GM12878 (cell line): ENCODE results near the gene DCTPP1. TPM values are rescaled to one million over a fixed set of nuclear protein-coding genes. Genes with fewer than 3 reads are reported as not detected.
A peak's percentile ranks its signal among the peaks of the same experiment; 100 is the strongest.

Experiments used
- ATAC-seq: fragments of 200-7000 bp; cut with Tn5 transposase; 3 replicates; pipeline ENCODE4 v1.9.1; 2020; ENCODE audit warnings: mild to moderate bottlenecking, moderate library complexity
- BruUV-seq: library from RNA; stranded (reverse); fragments of 400-500 nt; replicated peaks from 2 replicates; lab custom pipeline; 2021; lab: Mats Ljungman, UMichigan
- CTCF ChIA-PET: fragments of 300-600 bp; sonication (Branson Sonifier 250); formaldehyde crosslinking; extraction: SDS; loops from one replicate; lab custom pipeline; 2021; ENCODE audit warnings: inconsistent platforms; lab: Yijun Ruan, JAX
- POLR2A ChIA-PET: fragments of 350-600 bp; formaldehyde crosslinking; extraction: SDS; loops from one replicate; lab custom pipeline; 2021; ENCODE audit warnings: inconsistent platforms; lab: Charles Lee
- RAD21 ChIA-PET: fragments of 300-600 bp; sonication (Branson Sonifier 250); formaldehyde crosslinking; loops from one replicate; lab custom pipeline; 2023; ENCODE audit warnings: antibody characterized with exemption; ENCODE audit not compliant: unreplicated experiment; lab: Charles Lee
- SMC1A ChIA-PET: fragments of 300-600 bp; sonication (Branson Sonifier 250); formaldehyde crosslinking; loops from one replicate; lab custom pipeline; 2023; ENCODE audit not compliant: unreplicated experiment, uncharacterized antibody; lab: Charles Lee
- DNase-seq: peaks from one replicate; pipeline ENCODE4 v3.0.0-alpha.2; 2011; ENCODE audit warnings: low read depth, low spot score
- FAIRE-seq: peaks from 3 replicates; lab custom pipeline; 2011; peaks lifted over from hg19 to GRCh38; lab: Jason Lieb, UNC
- H2AFZ ChIP-seq: 2 replicates; pipeline ENCODE4 v1.6.0; 2011; ENCODE audit warnings: low read depth, low read length, control low read depth; ENCODE audit not compliant: control insufficient read depth
- H3K27ac ChIP-seq: 2 replicates; pipeline ENCODE4 v1.5.1; 2011; ENCODE audit warnings: control low read depth; ENCODE audit not compliant: control insufficient read depth, insufficient read depth
- H3K27me3 ChIP-seq, 2 experiments: replicated peaks in 1 of 2; 2 replicates each; pipeline versions ENCODE4 v1.6.0 to v1.6.1; 2011; ENCODE audit warnings: low read length in 1 of 2; ENCODE audit not compliant: control insufficient read depth in 2 of 2, insufficient read depth in 2 of 2
- H3K36me3 ChIP-seq, 2 experiments: 2 replicates each; pipeline ENCODE4 v1.5.1; 2011; ENCODE audit warnings: low read length in 1 of 2; ENCODE audit not compliant: control insufficient read depth in 2 of 2, insufficient read depth in 2 of 2
- H3K4me1 ChIP-seq: 2 replicates; pipeline ENCODE4 v1.6.1; 2011; ENCODE audit warnings: mild to moderate bottlenecking, low read length, moderate library complexity, mixed read lengths; ENCODE audit not compliant: control insufficient read depth, insufficient read depth
- H3K4me2 ChIP-seq: 2 replicates; pipeline ENCODE4 v1.6.0; 2011; ENCODE audit warnings: control low read depth; ENCODE audit not compliant: control insufficient read depth, insufficient read depth
- H3K4me3 ChIP-seq: fragments of 200-600 bp; sonication (generic); 2 replicates; pipeline ENCODE4 v1.5.1; 2016
- H3K79me2 ChIP-seq: 2 replicates; pipeline ENCODE4 v1.6.0; 2011; ENCODE audit warnings: low read length; ENCODE audit not compliant: control insufficient read depth, insufficient read depth
- H3K9ac ChIP-seq: 2 replicates; pipeline ENCODE4 v1.8.0; 2011; ENCODE audit warnings: low read length, control low read depth, mixed read lengths; ENCODE audit not compliant: control insufficient read depth, insufficient read depth
- H3K9me3 ChIP-seq: replicated peaks from 3 replicates; pipeline ENCODE4 v1.5.1; 2011; ENCODE audit warnings: mild to moderate bottlenecking, low read length; ENCODE audit not compliant: control insufficient read depth, insufficient read depth
- H4K20me1 ChIP-seq: 2 replicates; pipeline ENCODE4 v1.6.0; 2011; ENCODE audit not compliant: control insufficient read depth, insufficient read depth
- FOS ChIP-seq: IDR thresholded peaks from 3 replicates; pipeline ENCODE4 v1.6.1; 2011; ENCODE audit warnings: borderline replicate concordance; ENCODE audit not compliant: insufficient read length; ENCODE audit errors: extremely low read depth
- HCFC1 ChIP-seq: fragments of 150-350 bp; IDR thresholded peaks from 2 replicates; pipeline ENCODE4 v1.6.1; 2014; ENCODE audit warnings: low read length
- HDAC2 ChIP-seq: fragments of 200-600 bp; sonication (generic); IDR thresholded peaks from 2 replicates; pipeline ENCODE4 v1.6.1; 2017
- LARP7 ChIP-seq: fragments of 450-650 bp; IDR thresholded peaks from 2 replicates; pipeline ENCODE4 v1.6.1; 2017; ENCODE audit warnings: mild to moderate bottlenecking
- MEF2B ChIP-seq: fragments of 450-650 bp; IDR thresholded peaks from 2 replicates; pipeline ENCODE4 v1.6.1; 2018; ENCODE audit warnings: mild to moderate bottlenecking, moderate library complexity; ENCODE audit not compliant: partially characterized antibody, poor library complexity, severe bottlenecking
- POLR2AphosphoS5 ChIP-seq: IDR thresholded peaks from 2 replicates; pipeline ENCODE4 v1.6.1; 2011; ENCODE audit warnings: mild to moderate bottlenecking, low read length, inconsistent platforms
- SIN3A ChIP-seq: IDR thresholded peaks from 2 replicates; pipeline ENCODE4 v1.6.1; 2012; ENCODE audit warnings: low read depth, low read length, improper control_type of control experiment
- SRF ChIP-seq, 2 experiments: IDR thresholded peaks; 2 replicates each; pipeline ENCODE4 v1.6.1; 2011; ENCODE audit warnings: low read depth in 2 of 2, low read length in 2 of 2, mild to moderate bottlenecking in 1 of 2, moderate library complexity in 1 of 2
- YBX1 ChIP-seq: fragments of 450-650 bp; IDR thresholded peaks from 2 replicates; pipeline ENCODE4 v1.6.1; 2016; ENCODE audit warnings: antibody characterized with exemption
- ZNF622 ChIP-seq: fragments of 450-650 bp; IDR thresholded peaks from 2 replicates; pipeline ENCODE4 v1.6.1; 2017; ENCODE audit warnings: mild to moderate bottlenecking, inconsistent platforms
- WGBS: methylation state at CpG from one replicate; pipeline ENCODE4 v1.1.6; 2016; ENCODE audit warnings: low lambda C conversion rate; ENCODE audit not compliant: insufficient replicate concordance, insufficient coverage; ENCODE audit errors: missing lambda C conversion rate; 5-methylcytosine and 5-hydroxymethylcytosine counted together
- in situ Hi-C: fragments of 300-500 bp; cut with MboI; formaldehyde crosslinking; loops from 9 replicates; pipeline ENCODE4 v1.14.3; 2018; ENCODE audit warnings: mixed read lengths
- intact Hi-C: fragments of 100-400 bp; cut with micrococcal nuclease; formaldehyde crosslinking; loops from one replicate; pipeline ENCODE4 v1.14.2; 2022; ENCODE audit not compliant: unreplicated experiment
- polyA plus RNA-seq, 11 experiments: library from polyadenylated mRNA; depleted of rRNA in 4 of 11; unstranded in 6 of 11; stranded (reverse) in 5 of 11; fragments of >200 nt; fragmentation: Nextera tagmentation in 4 of 11; fragmentation: Illumina TruSeq in 1 of 11; extraction: Ambion mirVana in 4 of 11; extraction: Trizol in 1 of 11; gene quantifications; 1 replicate in 1 of 11; 2 replicates in 10 of 11; pipeline versions ENCODE4 v1.2.1 to v1.2.3, GENCODE V29; 2011 to 2016; ENCODE audit warnings: inconsistent platforms in 2 of 11, missing spikeins in 2 of 11, low read depth in 1 of 11
- total RNA-seq, 4 experiments: library from RNA; depleted of rRNA in 3 of 4; stranded (reverse); fragments of >200 nt in 3 of 4; fragmentation: Illumina TruSeq in 1 of 4; extraction: Trizol in 1 of 4; gene quantifications; 2 replicates each; pipeline versions ENCODE4 v1.2.1 to v1.2.3, GENCODE V29; 2013 to 2021
- TF ChIP-seq, protein P1 (sequence below): IDR thresholded peaks from 2 replicates; pipeline ENCODE4 v1.6.1; 2011; ENCODE audit warnings: mild to moderate bottlenecking, low read depth, low read length, moderate library complexity; ENCODE audit not compliant: insufficient replicate concordance
- TF ChIP-seq, protein P2 (sequence below): IDR thresholded peaks from 2 replicates; pipeline ENCODE4 v1.6.1; 2012; ENCODE audit warnings: low read length, inconsistent platforms
- TF ChIP-seq, protein P3 (sequence below): IDR thresholded peaks from 2 replicates; pipeline ENCODE4 v1.6.1; 2011; ENCODE audit warnings: borderline replicate concordance, low read depth, mild to moderate bottlenecking, moderate library complexity, low read length; ENCODE audit not compliant: insufficient read depth, poor library complexity, severe bottlenecking
- TF ChIP-seq, protein P4 (sequence below): fragments of 450-650 bp; IDR thresholded peaks from 2 replicates; pipeline ENCODE4 v1.6.1; 2018; ENCODE audit warnings: mild to moderate bottlenecking, low read depth, moderate library complexity; ENCODE audit not compliant: partially characterized antibody

Gene DCTPP1
- total and polyA plus RNA-seq, 10 of the 15 experiments (the other 5 are each of a cell fraction or from before 2014, with no cell fraction given): 72.1 to 266 (median 157) TPM

DNA sequence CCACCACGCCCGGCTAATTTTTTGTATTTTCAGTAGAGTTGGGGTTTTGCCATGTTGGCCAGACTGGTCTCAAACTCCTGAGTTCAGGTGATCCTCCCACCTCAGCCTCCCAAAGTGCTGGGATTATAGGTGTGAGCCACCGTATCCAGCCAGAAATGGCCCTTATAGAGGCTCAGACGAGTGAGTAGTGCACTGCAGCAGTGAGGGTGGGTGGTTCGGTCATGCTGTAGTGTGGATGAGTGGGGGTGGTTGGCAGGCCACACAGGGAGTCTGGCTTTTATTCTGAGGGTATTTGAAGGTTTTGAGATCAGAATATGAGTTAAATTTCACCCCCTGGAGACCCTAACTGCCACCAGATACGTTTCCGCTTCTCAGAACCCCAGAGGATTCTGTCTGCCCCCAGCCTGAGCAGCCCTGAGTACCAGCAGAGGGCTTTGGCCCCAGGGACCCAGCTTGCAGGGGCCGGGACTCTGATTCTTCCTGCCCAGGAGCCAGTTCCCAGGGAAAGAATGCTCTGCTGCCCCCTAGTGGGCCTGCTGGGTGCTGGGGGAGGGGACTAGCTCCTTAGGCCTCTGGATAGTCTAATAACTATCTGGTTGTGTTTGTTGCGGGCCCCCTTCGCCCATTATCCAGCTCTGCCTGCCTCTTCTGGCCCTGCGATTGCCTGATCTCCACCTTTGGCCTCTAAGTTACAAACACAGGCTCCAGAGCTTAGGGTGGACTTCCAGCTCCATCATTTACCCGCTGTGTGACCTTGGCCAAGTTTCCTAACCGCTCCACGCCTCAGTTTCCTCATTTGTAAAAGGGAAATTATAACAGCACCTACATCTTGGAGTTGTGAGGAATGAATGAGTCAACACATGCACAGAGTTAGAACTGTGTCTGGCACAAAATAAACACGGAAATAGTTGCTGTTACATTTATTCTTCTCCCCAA is 20.4 kb downstream of the DCTPP1 start:
- CTCF ChIA-PET: interaction anchor here (0.5 to 8.1 kb wide), 41 partner anchors 10 to 372 kb away, joined by 3 to 70 read pairs (median 5); partner anchors contain the start of genes CD2BP2, DCTPP1, MYL11 and SEPTIN1
- no peaks in the 10 kb centered on the region for H4K20me1 ChIP-seq
- in situ Hi-C loops: loop anchor here (5.0 kb wide), 1 partner anchor 317 kb away; the partner anchor contains the start of gene TBX6
- TF ChIP-seq SIN3A: no peak
- TF ChIP-seq, protein P1, sequence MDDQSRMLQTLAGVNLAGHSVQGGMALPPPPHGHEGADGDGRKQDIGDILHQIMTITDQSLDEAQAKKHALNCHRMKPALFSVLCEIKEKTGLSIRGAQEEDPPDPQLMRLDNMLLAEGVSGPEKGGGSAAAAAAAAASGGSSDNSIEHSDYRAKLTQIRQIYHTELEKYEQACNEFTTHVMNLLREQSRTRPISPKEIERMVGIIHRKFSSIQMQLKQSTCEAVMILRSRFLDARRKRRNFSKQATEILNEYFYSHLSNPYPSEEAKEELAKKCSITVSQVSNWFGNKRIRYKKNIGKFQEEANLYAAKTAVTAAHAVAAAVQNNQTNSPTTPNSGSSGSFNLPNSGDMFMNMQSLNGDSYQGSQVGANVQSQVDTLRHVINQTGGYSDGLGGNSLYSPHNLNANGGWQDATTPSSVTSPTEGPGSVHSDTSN: no peak
- peak; percentile 69 for TF ChIP-seq MEF2B
- TF ChIP-seq YBX1: no peak
- TF ChIP-seq, protein P2, sequence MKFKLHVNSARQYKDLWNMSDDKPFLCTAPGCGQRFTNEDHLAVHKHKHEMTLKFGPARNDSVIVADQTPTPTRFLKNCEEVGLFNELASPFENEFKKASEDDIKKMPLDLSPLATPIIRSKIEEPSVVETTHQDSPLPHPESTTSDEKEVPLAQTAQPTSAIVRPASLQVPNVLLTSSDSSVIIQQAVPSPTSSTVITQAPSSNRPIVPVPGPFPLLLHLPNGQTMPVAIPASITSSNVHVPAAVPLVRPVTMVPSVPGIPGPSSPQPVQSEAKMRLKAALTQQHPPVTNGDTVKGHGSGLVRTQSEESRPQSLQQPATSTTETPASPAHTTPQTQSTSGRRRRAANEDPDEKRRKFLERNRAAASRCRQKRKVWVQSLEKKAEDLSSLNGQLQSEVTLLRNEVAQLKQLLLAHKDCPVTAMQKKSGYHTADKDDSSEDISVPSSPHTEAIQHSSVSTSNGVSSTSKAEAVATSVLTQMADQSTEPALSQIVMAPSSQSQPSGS: no peak
- TF ChIP-seq SRF (IDR thresholded peaks at IDR 0.05; ENCODE audit: low read depth in 2 of 2, low read length in 2 of 2): no peak
- TF ChIP-seq ZNF622: no peak
- no peak for TF ChIP-seq HDAC2
- TF ChIP-seq, protein P3, sequence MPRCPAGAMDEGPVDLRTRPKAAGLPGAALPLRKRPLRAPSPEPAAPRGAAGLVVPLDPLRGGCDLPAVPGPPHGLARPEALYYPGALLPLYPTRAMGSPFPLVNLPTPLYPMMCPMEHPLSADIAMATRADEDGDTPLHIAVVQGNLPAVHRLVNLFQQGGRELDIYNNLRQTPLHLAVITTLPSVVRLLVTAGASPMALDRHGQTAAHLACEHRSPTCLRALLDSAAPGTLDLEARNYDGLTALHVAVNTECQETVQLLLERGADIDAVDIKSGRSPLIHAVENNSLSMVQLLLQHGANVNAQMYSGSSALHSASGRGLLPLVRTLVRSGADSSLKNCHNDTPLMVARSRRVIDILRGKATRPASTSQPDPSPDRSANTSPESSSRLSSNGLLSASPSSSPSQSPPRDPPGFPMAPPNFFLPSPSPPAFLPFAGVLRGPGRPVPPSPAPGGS: no peak
- TF ChIP-seq HCFC1: no peak
- TF ChIP-seq, protein P4, sequence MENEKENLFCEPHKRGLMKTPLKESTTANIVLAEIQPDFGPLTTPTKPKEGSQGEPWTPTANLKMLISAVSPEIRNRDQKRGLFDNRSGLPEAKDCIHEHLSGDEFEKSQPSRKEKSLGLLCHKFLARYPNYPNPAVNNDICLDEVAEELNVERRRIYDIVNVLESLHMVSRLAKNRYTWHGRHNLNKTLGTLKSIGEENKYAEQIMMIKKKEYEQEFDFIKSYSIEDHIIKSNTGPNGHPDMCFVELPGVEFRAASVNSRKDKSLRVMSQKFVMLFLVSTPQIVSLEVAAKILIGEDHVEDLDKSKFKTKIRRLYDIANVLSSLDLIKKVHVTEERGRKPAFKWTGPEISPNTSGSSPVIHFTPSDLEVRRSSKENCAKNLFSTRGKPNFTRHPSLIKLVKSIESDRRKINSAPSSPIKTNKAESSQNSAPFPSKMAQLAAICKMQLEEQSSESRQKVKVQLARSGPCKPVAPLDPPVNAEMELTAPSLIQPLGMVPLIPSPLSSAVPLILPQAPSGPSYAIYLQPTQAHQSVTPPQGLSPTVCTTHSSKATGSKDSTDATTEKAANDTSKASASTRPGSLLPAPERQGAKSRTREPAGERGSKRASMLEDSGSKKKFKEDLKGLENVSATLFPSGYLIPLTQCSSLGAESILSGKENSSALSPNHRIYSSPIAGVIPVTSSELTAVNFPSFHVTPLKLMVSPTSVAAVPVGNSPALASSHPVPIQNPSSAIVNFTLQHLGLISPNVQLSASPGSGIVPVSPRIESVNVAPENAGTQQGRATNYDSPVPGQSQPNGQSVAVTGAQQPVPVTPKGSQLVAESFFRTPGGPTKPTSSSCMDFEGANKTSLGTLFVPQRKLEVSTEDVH: no peak
- TF ChIP-seq FOS: no peak
- no peak for TF ChIP-seq POLR2AphosphoS5
- TF ChIP-seq LARP7: no peak

More for the DNA sequence above, 20.4 kb downstream of the DCTPP1 start:
- ChIA-PET SMC1A (interaction anchor here (0.5 to 3.8 kb wide), 21 partner anchors 8 to 317 kb away, joined by 3 to 18 read pairs (median 4); partner anchors contain the start of genes DCTPP1, SEPTIN1, TBC1D10B and TBX6), POLR2A (interaction anchor here (0.6 to 2.4 kb wide), 16 partner anchors 9 to 365 kb away, joined by 3 to 12 read pairs (median 4); partner anchors contain the start of genes DCTPP1, SEPTIN1, TBX6 and ZNF48), RAD21 (interaction anchor here (0.7 to 4.4 kb wide), 29 partner anchors 9 to 366 kb away, joined by 3 to 33 read pairs (median 4); partner anchors contain the start of genes CD2BP2, CORO1A, DCTPP1 and FBRS)
- no peaks in the 10 kb centered on the region; the same call in 1 of the 2 replicates for H3K79me2 ChIP-seq
- no peak overlapping the region for H3K4me3 ChIP-seq
- intact Hi-C loops: loop anchor here (5.0 kb wide), 1 partner anchor 317 kb away; the partner anchor contains the start of gene TBX6
- DNase-seq (peak; percentile 62), ATAC-seq (peak; percentile 77), FAIRE-seq (peak; percentile 88)
- peaks cover 14% of the 10 kb centered on the region for H3K4me1 ChIP-seq
- H2AFZ ChIP-seq: peak overlapping the region; percentile 25
- no peak overlapping the region for H3K4me2 ChIP-seq
- BruUV-seq: TSS peak; percentile 46
- no peak overlapping the region for H3K9ac ChIP-seq
- H3K27me3 ChIP-seq: no peaks in the 10 kb centered on the region
- H3K27ac ChIP-seq: no peak overlapping the region
- no peaks in the 10 kb centered on the region for H3K9me3 ChIP-seq
- H3K36me3 ChIP-seq: peaks cover 0 to 2% of the 10 kb centered on the region in 2 experiments; a peak in 1 of 4 replicates
- WGBS: 25% methylated on average over 15 of the region's 15 CpGs
